Activated CD8-positive, alpha-beta T cell treated with anti-CD3 and anti-CD28 coated beads for 36 hours (primary cell): ENCODE measurements around the gene CMSS1. TPM values are rescaled to one million over a fixed set of nuclear protein-coding genes. Genes with fewer than 3 reads are reported as not detected.

Experiments used
- ATAC-seq: fragments of 200-7000 bp; cut with Tn5 transposase; one replicate; pipeline ENCODE4 v1.10.0; 2021; ENCODE audit warnings: mild to moderate bottlenecking, moderate library complexity
- CTCF ChIA-PET: fragments of 350-600 bp; sonication (Branson Sonifier 250); formaldehyde crosslinking; loops from one replicate; lab custom pipeline; 2021; ENCODE audit warnings: antibody characterized with exemption; lab: Charles Lee
- POLR2A ChIA-PET: fragments of 350-600 bp; sonication (Branson Sonifier 250); formaldehyde crosslinking; loops from one replicate; lab custom pipeline; 2021; ENCODE audit warnings: antibody characterized with exemption; lab: Charles Lee
- DNase-seq: peaks from one replicate; pipeline ENCODE4 v3.0.0-alpha.2; 2020
- H3K27ac Mint-ChIP-seq: one replicate; pipeline ENCODE4 v1.8.0; 2021; ENCODE audit warnings: mild to moderate bottlenecking, mixed read lengths
- H3K27me3 Mint-ChIP-seq: one replicate; pipeline ENCODE4 v1.8.0; 2021; ENCODE audit warnings: mixed read lengths
- H3K36me3 Mint-ChIP-seq: one replicate; pipeline ENCODE4 v1.8.0; 2021; ENCODE audit warnings: low read depth, mixed read lengths
- H3K4me1 Mint-ChIP-seq: one replicate; pipeline ENCODE4 v1.8.0; 2021; ENCODE audit warnings: low read depth, mixed read lengths
- H3K4me3 Mint-ChIP-seq: one replicate; pipeline ENCODE4 v1.8.0; 2021; ENCODE audit warnings: mild to moderate bottlenecking, moderate library complexity, mixed read lengths
- H3K9me3 Mint-ChIP-seq: one replicate; pipeline ENCODE4 v1.8.0; 2021; ENCODE audit warnings: mixed read lengths
- intact Hi-C: fragments of 100-400 bp; cut with micrococcal nuclease; formaldehyde crosslinking; loops from one replicate; pipeline ENCODE4 v1.10.0; 2022
- total RNA-seq, 2 experiments: library from RNA; stranded (reverse); gene quantifications; one replicate each; pipeline ENCODE4 v1.2.3, GENCODE V29; 2021
- TF ChIP-seq, protein P1 (sequence below): fragments of 200-600 bp; IDR thresholded peaks from one replicate; pipeline ENCODE4 v1.8.0; 2022; ENCODE audit warnings: antibody characterized with exemption, mild to moderate bottlenecking

The CMSS1 gene
- total RNA-seq, 2 experiments from 2014 or later: 93.9 to 110 TPM

DNA sequence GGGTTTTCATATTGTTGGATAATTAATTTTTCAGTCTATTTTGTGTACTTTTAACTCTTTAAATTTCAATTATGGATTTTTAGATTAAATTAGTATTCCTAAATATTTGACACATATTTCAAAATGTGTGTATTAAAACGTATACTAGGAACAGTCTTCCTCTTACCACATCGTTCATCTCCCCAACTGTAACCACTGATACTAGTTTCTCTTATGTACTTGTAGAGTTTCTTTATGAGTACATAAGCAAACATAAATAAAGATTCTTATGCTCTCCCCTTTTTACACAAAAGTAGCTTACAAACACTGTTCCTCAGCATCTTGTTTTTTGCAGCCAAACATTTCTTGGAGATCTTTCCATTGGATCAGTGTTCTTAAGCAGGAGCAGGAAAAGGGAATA, 45.9 kb downstream of the CMSS1 start:
- no peak for ATAC-seq
- Mint-ChIP-seq H3K36me3 (peaks cover 6% of the 10 kb centered on the region), H3K27me3 (no peaks in the 10 kb centered on the region), H3K27ac (no peak overlapping the region), H3K4me3 (no peak overlapping the region), H3K9me3 (no peaks in the 10 kb centered on the region), H3K4me1 (peaks cover 31% of the 10 kb centered on the region)
- TF ChIP-seq, protein P1, sequence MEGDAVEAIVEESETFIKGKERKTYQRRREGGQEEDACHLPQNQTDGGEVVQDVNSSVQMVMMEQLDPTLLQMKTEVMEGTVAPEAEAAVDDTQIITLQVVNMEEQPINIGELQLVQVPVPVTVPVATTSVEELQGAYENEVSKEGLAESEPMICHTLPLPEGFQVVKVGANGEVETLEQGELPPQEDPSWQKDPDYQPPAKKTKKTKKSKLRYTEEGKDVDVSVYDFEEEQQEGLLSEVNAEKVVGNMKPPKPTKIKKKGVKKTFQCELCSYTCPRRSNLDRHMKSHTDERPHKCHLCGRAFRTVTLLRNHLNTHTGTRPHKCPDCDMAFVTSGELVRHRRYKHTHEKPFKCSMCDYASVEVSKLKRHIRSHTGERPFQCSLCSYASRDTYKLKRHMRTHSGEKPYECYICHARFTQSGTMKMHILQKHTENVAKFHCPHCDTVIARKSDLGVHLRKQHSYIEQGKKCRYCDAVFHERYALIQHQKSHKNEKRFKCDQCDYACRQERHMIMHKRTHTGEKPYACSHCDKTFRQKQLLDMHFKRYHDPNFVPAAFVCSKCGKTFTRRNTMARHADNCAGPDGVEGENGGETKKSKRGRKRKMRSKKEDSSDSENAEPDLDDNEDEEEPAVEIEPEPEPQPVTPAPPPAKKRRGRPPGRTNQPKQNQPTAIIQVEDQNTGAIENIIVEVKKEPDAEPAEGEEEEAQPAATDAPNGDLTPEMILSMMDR: no peak
- no peak for DNase-seq
- ChIA-PET POLR2A (interaction anchor here (0.6 kb wide), 1 partner anchor 15 kb away, joined by 3 read pairs; no protein-coding TSS in a partner anchor), CTCF (no interaction called here)
- intact Hi-C loops: no loop called here

DNA sequence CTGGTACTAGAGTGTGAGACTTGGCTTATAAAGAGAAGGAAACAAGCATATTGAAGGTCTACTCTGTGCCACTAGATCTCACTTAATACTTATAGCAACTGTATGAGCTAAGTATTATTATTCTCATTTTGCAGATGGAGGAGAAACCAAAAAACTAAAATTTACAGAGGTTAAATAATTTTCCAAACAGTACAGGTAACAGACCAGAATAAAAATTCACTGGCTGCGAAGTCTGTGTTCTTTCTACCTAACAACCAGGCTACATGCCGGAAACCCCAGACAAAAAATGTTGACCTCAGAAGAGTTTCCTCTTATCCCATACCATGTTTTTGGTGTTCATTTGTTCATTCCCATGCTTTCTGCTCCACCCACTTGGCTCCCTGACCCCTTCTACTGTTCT, 46.6 kb downstream of the CMSS1 start:
- H3K27ac Mint-ChIP-seq: no peak overlapping the region
- no peak for DNase-seq
- H3K4me3 Mint-ChIP-seq: no peak overlapping the region
- TF ChIP-seq, protein P1: no peak
- CTCF ChIA-PET: no interaction called here
- H3K27me3 Mint-ChIP-seq: no peaks in the 10 kb centered on the region
- intact Hi-C loops: no loop called here
- POLR2A ChIA-PET: interaction anchor here (0.6 kb wide), 1 partner anchor 14 kb away, joined by 3 read pairs; no protein-coding TSS in a partner anchor
- peaks cover 33% of the 10 kb centered on the region for H3K4me1 Mint-ChIP-seq
- peaks cover 6% of the 10 kb centered on the region for H3K36me3 Mint-ChIP-seq
- no peaks in the 10 kb centered on the region for H3K9me3 Mint-ChIP-seq
- ATAC-seq: no peak

DNA sequence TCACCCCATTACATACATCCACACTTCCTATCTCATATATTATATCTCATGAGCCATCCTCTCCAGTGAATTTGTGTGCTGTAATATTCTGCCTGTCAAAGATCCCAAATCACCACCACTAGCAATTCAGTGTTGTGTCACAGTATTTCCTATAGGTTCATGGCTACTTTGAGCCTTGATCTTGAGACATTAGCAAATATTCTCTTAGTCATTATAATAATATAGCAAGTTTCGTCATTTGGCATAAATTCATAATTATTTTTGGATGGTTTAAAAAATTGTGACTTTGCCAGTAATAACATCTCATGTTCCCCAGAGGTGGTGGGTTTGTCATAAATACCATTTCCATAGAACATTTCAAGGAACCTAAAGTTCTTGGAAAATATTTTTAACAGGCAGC, 47.7 kb downstream of the CMSS1 start:
- Mint-ChIP-seq H3K4me3 (no peak overlapping the region), H3K4me1 (peaks cover 33% of the 10 kb centered on the region), H3K27me3 (no peaks in the 10 kb centered on the region), H3K36me3 (peaks cover 8% of the 10 kb centered on the region), H3K9me3 (no peaks in the 10 kb centered on the region), H3K27ac (no peak overlapping the region)
- ATAC-seq: no peak
- intact Hi-C loops: no loop called here
- CTCF ChIA-PET: no interaction called here
- no peak for DNase-seq
- POLR2A ChIA-PET: no interaction called here
- TF ChIP-seq, protein P1: no peak

DNA sequence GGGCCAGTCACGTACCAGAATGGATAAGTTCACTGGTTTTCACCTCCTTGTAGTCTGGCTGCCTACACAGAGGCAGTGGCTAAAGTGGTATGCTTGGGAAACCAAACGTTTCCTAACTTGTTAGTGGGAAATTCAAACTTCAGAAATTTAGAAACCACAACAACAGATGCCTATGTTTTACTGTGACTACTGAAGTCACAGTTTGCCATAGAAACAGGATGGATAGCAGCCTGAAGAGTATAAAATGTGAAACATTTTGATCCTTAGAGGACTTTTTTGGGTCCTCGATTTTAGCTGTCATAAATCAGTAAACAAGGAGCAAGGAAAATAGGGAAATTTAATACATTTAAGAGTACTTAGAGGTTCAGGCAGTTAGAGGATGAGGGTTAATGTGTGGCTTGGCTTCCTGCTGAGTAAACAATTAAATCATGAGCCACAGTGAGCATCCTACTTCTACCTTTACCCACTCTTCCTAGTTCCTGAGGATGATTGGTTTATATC, 48.6 kb downstream of the CMSS1 start:
- H3K4me1 Mint-ChIP-seq: peaks cover 33% of the 10 kb centered on the region
- ChIA-PET CTCF (interaction anchor here (0.8 to 1.1 kb wide), 2 partner anchors 11 to 60 kb away, joined by 3 read pairs; no protein-coding TSS in a partner anchor), POLR2A (no interaction called here)
- H3K27me3 Mint-ChIP-seq: no peaks in the 10 kb centered on the region
- peaks cover 10% of the 10 kb centered on the region for H3K36me3 Mint-ChIP-seq
- no peak overlapping the region for H3K27ac Mint-ChIP-seq
- no peaks in the 10 kb centered on the region for H3K9me3 Mint-ChIP-seq
- DNase-seq (no peak), ATAC-seq (peak; percentile 24)
- TF ChIP-seq, protein P1: no peak
- no peak overlapping the region for H3K4me3 Mint-ChIP-seq
- intact Hi-C loops: no loop called here

DNA sequence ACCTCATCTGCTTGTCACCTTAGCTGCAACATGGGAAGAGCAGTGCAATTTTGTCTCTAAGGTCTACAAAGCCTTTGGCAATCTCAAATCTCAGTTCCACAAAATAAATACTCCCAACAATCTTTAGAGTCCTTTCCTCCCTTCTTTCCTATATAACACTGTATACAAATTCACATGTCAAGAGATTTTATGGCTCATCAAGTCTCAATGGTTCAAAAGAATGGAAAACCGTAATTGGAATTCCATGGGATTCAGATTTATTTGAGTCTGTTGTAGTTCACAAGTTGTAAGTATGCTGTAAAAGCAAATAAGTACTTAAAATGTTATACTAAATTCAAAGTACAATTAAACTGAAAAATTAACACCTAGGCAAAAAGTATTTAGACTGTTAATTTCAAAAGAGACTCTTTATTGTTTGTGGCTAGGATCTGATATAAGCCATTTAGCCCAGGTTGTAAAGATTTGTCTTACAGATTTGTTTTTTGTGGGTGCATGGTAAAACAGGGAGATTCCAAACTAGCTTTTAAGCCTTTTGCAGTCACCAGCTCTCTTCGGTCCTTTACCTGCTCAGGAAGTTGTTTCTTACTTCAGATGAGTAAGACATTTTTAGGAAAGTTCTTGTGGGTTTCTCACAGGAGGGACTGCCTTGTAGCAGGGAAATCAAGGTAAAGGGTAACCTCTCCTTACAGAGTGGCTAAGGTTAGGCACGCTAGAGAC, 50.1 kb downstream of the CMSS1 start:
- H3K9me3 Mint-ChIP-seq: no peaks in the 10 kb centered on the region
- TF ChIP-seq, protein P1: no peak
- no peak overlapping the region for H3K4me3 Mint-ChIP-seq
- H3K27ac Mint-ChIP-seq: no peak overlapping the region
- ChIA-PET POLR2A (no interaction called here), CTCF (interaction anchor here (0.7 to 2.1 kb wide), 5 partner anchors 9 to 400 kb away, joined by 3 to 11 read pairs (median 3); no protein-coding TSS in a partner anchor)
- DNase-seq (no peak), ATAC-seq (peak; percentile 17)
- H3K27me3 Mint-ChIP-seq: no peaks in the 10 kb centered on the region
- peaks cover 38% of the 10 kb centered on the region for H3K4me1 Mint-ChIP-seq
- peaks cover 8% of the 10 kb centered on the region for H3K36me3 Mint-ChIP-seq
- intact Hi-C loops: no loop called here
